Vagina (tissue), 2 donors: ENCODE data around the gene PLEKHA5. TPM values are rescaled to one million over a fixed set of nuclear protein-coding genes. Genes with fewer than 3 reads are reported as not detected.
"Not testable (repeated sequence)": the region's sequence is repeated elsewhere in the genome, so short reads cannot be mapped to it uniquely, and the experiment has no call there.

Experiments used
- DNase-seq, 2 donors: peaks; one replicate each; pipeline ENCODE4 v3.0.0-alpha.2; 2017; ENCODE audit errors: extremely low spot score in 2 of 2
- H3K27ac ChIP-seq: fragments of 200-600 bp; sonication (generic); one replicate; pipeline ENCODE4 v1.5.1; 2019
- H3K27me3 ChIP-seq: fragments of 200-600 bp; sonication (generic); one replicate; pipeline ENCODE4 v1.5.1; 2019
- H3K36me3 ChIP-seq, 2 donors: fragments of 200-600 bp; sonication (generic); one replicate each; pipeline ENCODE4 v1.5.1; 2017 to 2019
- H3K4me1 ChIP-seq: fragments of 200-600 bp; sonication (generic); one replicate; pipeline ENCODE4 v1.5.1; 2019
- H3K4me3 ChIP-seq, 2 donors: fragments of 200-600 bp; sonication (generic); 1 replicate in 1 of 2; 2 replicates in 1 of 2; pipeline ENCODE4 v1.5.1; 2016 to 2019
- H3K9me3 ChIP-seq: fragments of 200-600 bp; sonication (generic); one replicate; pipeline ENCODE4 v1.5.1; 2019
- CTCF ChIP-seq, 3 experiments: fragments of 450-650 bp in 2 of 3; fragments of 200-600 bp in 1 of 3; sonication (generic) in 1 of 3; IDR thresholded peaks; one replicate each; pipeline ENCODE4 v1.5.1; 2017 to 2019; ENCODE audit warnings: antibody characterized with exemption in 3 of 3, mild to moderate bottlenecking in 2 of 3, moderate library complexity in 2 of 3
- POLR2A ChIP-seq, 2 donors: fragments of 450-650 bp; IDR thresholded peaks; one replicate each; pipeline ENCODE4 v1.6.1; 2017; ENCODE audit warnings: antibody characterized with exemption in 2 of 2, mild to moderate bottlenecking in 2 of 2, moderate library complexity in 2 of 2
- POLR2AphosphoS5 ChIP-seq, 2 donors: sonication (generic); formaldehyde crosslinking; IDR thresholded peaks; one replicate each; pipeline ENCODE4 v1.9.0; 2017; ENCODE audit warnings: antibody characterized with exemption in 2 of 2, mild to moderate bottlenecking in 2 of 2, low read depth in 1 of 2; ENCODE audit not compliant: insufficient read depth in 1 of 2
- intact Hi-C: fragments of 100-400 bp; cut with DNase I; formaldehyde crosslinking; loops from one replicate; pipeline ENCODE4 v1.15.1; 2023
- total RNA-seq: library from RNA; depleted of rRNA; stranded (reverse); fragments of >200 nt; gene quantifications from one replicate; pipeline ENCODE4 v1.2.3, GENCODE V29; 2016

The PLEKHA5 gene
- total RNA-seq, 1 donor from 2014 or later = 58.4 TPM

- H3K27me3 ChIP-seq = no peaks in the 10 kb centered on the region
- H3K4me3 ChIP-seq = no peak overlapping the region
- intact Hi-C loops = no loop called here
- H3K27ac ChIP-seq = no peak overlapping the region
- H3K4me1 ChIP-seq = peaks cover 22% of the 10 kb centered on the region
- H3K9me3 ChIP-seq = no peaks in the 10 kb centered on the region
- TF ChIP-seq POLR2AphosphoS5 (IDR thresholded peaks at IDR 0.05; ENCODE audit: insufficient read depth in 1 of 2, low read depth in 1 of 2) = no peak
- no peaks in the 10 kb centered on the region for H3K36me3 ChIP-seq
- DNase-seq = no peak
Measured at GRCh38 chr12:19301688-19302087, 172.2 kb downstream of the PLEKHA5 start.

GRCh38 chr12:19302100-19302640 is 172.6 kb downstream of the PLEKHA5 start:
- TF ChIP-seq POLR2AphosphoS5 (IDR thresholded peaks at IDR 0.05; ENCODE audit: insufficient read depth in 1 of 2, low read depth in 1 of 2) = no peak
- no peak for TF ChIP-seq CTCF (IDR thresholded peaks at IDR 0.05)
- TF ChIP-seq POLR2A (IDR thresholded peaks at IDR 0.05) = no peak
- Histone ChIP-seq H3K27ac (no peak overlapping the region), H3K4me3 (no peak overlapping the region), H3K27me3 (no peaks in the 10 kb centered on the region), H3K9me3 (no peaks in the 10 kb centered on the region), H3K4me1 (peaks cover 22% of the 10 kb centered on the region), H3K36me3 (no peaks in the 10 kb centered on the region)
- intact Hi-C loops = no loop called here
- no peak for DNase-seq

GRCh38 chr12:19303496-19303895 is 174.0 kb downstream of the PLEKHA5 start:
- H3K36me3 ChIP-seq = no peaks in the 10 kb centered on the region
- H3K9me3 ChIP-seq = no peaks in the 10 kb centered on the region
- peaks cover 20% of the 10 kb centered on the region for H3K4me1 ChIP-seq
- no peaks in the 10 kb centered on the region for H3K27me3 ChIP-seq
- intact Hi-C loops = no loop called here
- no peak overlapping the region for H3K4me3 ChIP-seq
- H3K27ac ChIP-seq = no peak overlapping the region
- no peak for TF ChIP-seq CTCF (IDR thresholded peaks at IDR 0.05)
- TF ChIP-seq POLR2A (IDR thresholded peaks at IDR 0.05) = no peak
- no peak for TF ChIP-seq POLR2AphosphoS5 (IDR thresholded peaks at IDR 0.05; ENCODE audit: insufficient read depth in 1 of 2, low read depth in 1 of 2)
- DNase-seq = no peak

DNA sequence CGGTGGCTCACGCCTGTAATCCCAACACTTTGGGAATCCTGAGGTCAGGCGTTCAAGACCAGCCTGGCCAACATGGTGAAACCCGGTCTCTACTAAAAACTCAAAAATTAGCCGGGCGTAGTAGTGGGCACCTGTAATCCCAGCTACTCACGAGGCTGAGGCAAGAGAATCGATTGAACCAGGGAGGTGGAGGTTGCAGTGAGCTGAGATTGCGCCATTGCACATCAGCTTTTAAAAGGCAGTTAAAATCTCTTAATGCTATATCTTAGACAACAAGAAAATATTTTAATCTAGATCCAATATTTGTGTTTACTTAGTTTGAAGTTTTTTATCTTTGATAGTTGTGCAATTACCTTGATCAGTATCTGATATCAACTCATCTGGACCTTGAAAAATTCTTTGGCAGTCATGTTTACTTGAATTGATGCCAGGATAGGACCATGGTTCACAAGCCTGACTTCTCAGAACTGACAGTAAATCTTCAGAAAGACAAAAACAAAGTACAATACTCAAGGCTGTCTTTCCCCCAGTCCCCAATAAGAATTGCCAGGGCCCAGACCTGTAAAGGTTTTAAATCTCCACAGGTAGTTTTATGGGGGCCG is 174.7 kb downstream of the PLEKHA5 start:
- Histone ChIP-seq H3K9me3 (no peaks in the 10 kb centered on the region), H3K27ac (no peak overlapping the region), H3K36me3 (no peaks in the 10 kb centered on the region), H3K27me3 (no peaks in the 10 kb centered on the region), H3K4me1 (peaks cover 12% of the 10 kb centered on the region), H3K4me3 (no peak overlapping the region)
- DNase-seq = no peak
- TF ChIP-seq CTCF (IDR thresholded peaks at IDR 0.05) = no peak
- TF ChIP-seq POLR2AphosphoS5 (IDR thresholded peaks at IDR 0.05; ENCODE audit: insufficient read depth in 1 of 2, low read depth in 1 of 2) = no peak
- TF ChIP-seq POLR2A (IDR thresholded peaks at IDR 0.05) = no peak
- intact Hi-C loops = no loop called here

GRCh38 chr12:19305621-19306020 is 176.1 kb downstream of the PLEKHA5 start:
- H3K9me3 ChIP-seq, H3K27ac ChIP-seq, H3K27me3 ChIP-seq, intact Hi-C loops, H3K4me1 ChIP-seq, DNase-seq, H3K4me3 ChIP-seq, H3K36me3 ChIP-seq: not testable (repeated sequence)

DNA sequence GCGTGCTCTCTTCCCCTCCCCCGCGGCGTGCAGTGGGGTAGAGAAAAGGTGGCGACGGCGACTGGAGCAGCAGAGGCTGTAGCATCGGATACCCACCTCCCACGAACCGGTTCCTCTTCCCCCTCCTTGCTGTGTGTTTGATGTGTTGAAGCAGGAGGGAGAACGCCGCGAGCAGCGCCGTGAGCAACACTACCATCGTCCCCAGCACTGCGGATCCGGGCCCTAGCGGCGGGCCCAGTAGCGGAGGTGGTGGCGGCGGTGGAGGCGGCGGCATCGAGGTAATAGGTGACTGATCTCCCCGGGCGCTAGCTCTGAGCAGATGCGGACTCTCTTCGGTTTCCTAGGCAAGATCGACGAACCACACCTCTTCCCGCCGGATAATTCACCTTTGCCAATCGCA is 176.8 kb downstream of the PLEKHA5 start:
- no peaks in the 10 kb centered on the region for H3K36me3 ChIP-seq
- no peaks in the 10 kb centered on the region for H3K4me1 ChIP-seq
- TF ChIP-seq POLR2A (IDR thresholded peaks at IDR 0.05) (no peak), CTCF (IDR thresholded peaks at IDR 0.05) (no peak), POLR2AphosphoS5 (IDR thresholded peaks at IDR 0.05; ENCODE audit: insufficient read depth in 1 of 2, low read depth in 1 of 2) (no peak)
- no peaks in the 10 kb centered on the region for H3K9me3 ChIP-seq
- DNase-seq = no peak
- no peaks in the 10 kb centered on the region for H3K27me3 ChIP-seq
- intact Hi-C loops = no loop called here
- H3K4me3 ChIP-seq = no peak overlapping the region
- H3K27ac ChIP-seq = no peak overlapping the region
